Mucosa of descending colon (tissue), 3 donors: Measurements from ENCODE around the gene SKIC3. TPM values are rescaled to one million over a fixed set of nuclear protein-coding genes. Genes with fewer than 3 reads are reported as not detected.

Experiments used
- ATAC-seq: fragments of 200-7000 bp; cut with Tn5 transposase; one replicate; pipeline ENCODE4 v1.9.1; 2020; ENCODE audit warnings: mild to moderate bottlenecking, moderate library complexity
- DNase-seq, 3 donors: peaks; one replicate each; pipeline ENCODE4 v3.0.0-alpha.2; 2020
- H3K36me3 ChIP-seq: fragments of 200-600 bp; one replicate; pipeline ENCODE4 v1.8.0; 2021; ENCODE audit warnings: low read depth, mild to moderate bottlenecking
- H3K4me1 ChIP-seq: fragments of 200-600 bp; one replicate; pipeline ENCODE4 v1.8.0; 2021; ENCODE audit warnings: low read depth, mild to moderate bottlenecking
- H3K4me3 ChIP-seq: fragments of 200-600 bp; one replicate; pipeline ENCODE4 v1.8.0; 2021; ENCODE audit warnings: mild to moderate bottlenecking
- H3K9me3 ChIP-seq: fragments of 200-600 bp; one replicate; pipeline ENCODE4 v1.8.0; 2021; ENCODE audit warnings: mild to moderate bottlenecking
- CTCF ChIP-seq: fragments of 200-600 bp; IDR thresholded peaks from one replicate; pipeline ENCODE4 v1.8.0; 2022; ENCODE audit warnings: antibody characterized with exemption, mild to moderate bottlenecking
- intact Hi-C, 2 donors: fragments of 100-400 bp; cut with DNase I in 1 of 2; cut with micrococcal nuclease in 1 of 2; formaldehyde crosslinking; loops; one replicate each; pipeline versions ENCODE4 v1.11.0 to v1.11.1; 2022; cut with DNase I, micrococcal nuclease
- total RNA-seq, 3 donors: library from RNA; stranded (reverse); fragmentation: NEBNext Ultra II Directional in 2 of 3; extraction: Animal tissue kit (Norgen Biotek cat#: 25700) in 2 of 3; gene quantifications; one replicate each; pipeline versions ENCODE4 v1.2.1 to v1.2.4, GENCODE V29; 2021 to 2023
- donor health status: DM: no; HTN: no; CAD: no; lungs with moderate emphysema.
- donor health status: DM: no; HTN: no; CAD: no.
- donor health status: DM: no; HTN: yes; CAD: no.

Gene SKIC3
- total RNA-seq, 3 donors from 2014 or later = 49.6 to 73.6 (median 51.5) TPM

- intact Hi-C loops = no loop called here
- H3K36me3 ChIP-seq = no peaks in the 10 kb centered on the region
Measured at GRCh38 chr5:95530416-95530815, 24.4 kb downstream of the SKIC3 start.

GRCh38 chr5:95528565-95528964 lies 26.2 kb downstream of the SKIC3 start:
- no peak for TF ChIP-seq CTCF
- DNase-seq (no peak), ATAC-seq (no peak)
- no peaks in the 10 kb centered on the region for H3K4me1 ChIP-seq
- no peak overlapping the region for H3K4me3 ChIP-seq
- H3K9me3 ChIP-seq = no peaks in the 10 kb centered on the region
- intact Hi-C loops = no loop called here
- no peaks in the 10 kb centered on the region for H3K36me3 ChIP-seq

More at GRCh38 chr5:95530416-95530815, 24.4 kb downstream of the SKIC3 start:
- Histone ChIP-seq H3K9me3 (no peaks in the 10 kb centered on the region), H3K4me3 (no peak overlapping the region), H3K4me1 (no peaks in the 10 kb centered on the region)
- ATAC-seq (no peak), DNase-seq (no peak)
- TF ChIP-seq CTCF = no peak

GRCh38 chr5:95526871-95527270 lies 27.9 kb downstream of the SKIC3 start:
- DNase-seq (no peak), ATAC-seq (no peak)
- no peaks in the 10 kb centered on the region for H3K36me3 ChIP-seq
- intact Hi-C loops = no loop called here
- no peaks in the 10 kb centered on the region for H3K9me3 ChIP-seq
- no peak overlapping the region for H3K4me3 ChIP-seq
- H3K4me1 ChIP-seq = no peaks in the 10 kb centered on the region
- TF ChIP-seq CTCF = no peak

- H3K4me3 ChIP-seq = no peak overlapping the region
- peak; percentile 73 for ATAC-seq
- no peak for DNase-seq
- no peaks in the 10 kb centered on the region for H3K9me3 ChIP-seq
- intact Hi-C loops = no loop called here
- no peaks in the 10 kb centered on the region for H3K4me1 ChIP-seq
- no peak for TF ChIP-seq CTCF
- no peaks in the 10 kb centered on the region for H3K36me3 ChIP-seq
Measured at GRCh38 chr5:95524423-95524822, 30.4 kb downstream of the SKIC3 start.

- Histone ChIP-seq H3K4me3 (no peak overlapping the region), H3K4me1 (no peaks in the 10 kb centered on the region), H3K9me3 (no peaks in the 10 kb centered on the region), H3K36me3 (no peaks in the 10 kb centered on the region)
- intact Hi-C loops = no loop called here
- ATAC-seq = no peak
- TF ChIP-seq CTCF = no peak
- DNase-seq = no peak
Measured at GRCh38 chr5:95520206-95520605, 34.6 kb downstream of the SKIC3 start.

GRCh38 chr5:95519681-95520080 lies 35.1 kb downstream of the SKIC3 start:
- no peak for DNase-seq
- ATAC-seq = no peak
- TF ChIP-seq CTCF = no peak
- H3K36me3 ChIP-seq = no peaks in the 10 kb centered on the region
- no peaks in the 10 kb centered on the region for H3K9me3 ChIP-seq
- H3K4me1 ChIP-seq = no peaks in the 10 kb centered on the region
- no peak overlapping the region for H3K4me3 ChIP-seq
- intact Hi-C loops = no loop called here
